Activated CD4-positive, alpha-beta T cell treated with anti-CD3 and anti-CD28 coated beads, Interleukin-2, amount 10 ng/mL, durations not matched to agents 7 days and 5 days (primary cell): ENCODE measurements around the gene TSHZ1. TPM values are rescaled to one million over a fixed set of nuclear protein-coding genes. Genes with fewer than 3 reads are reported as not detected.

ENCODE experiments used
- CTCF ChIA-PET: fragments of 350-600 bp; sonication (Branson Sonifier 250); formaldehyde crosslinking; loops from one replicate; lab custom pipeline; 2021; ENCODE audit warnings: antibody characterized with exemption; lab: Charles Lee
- POLR2A ChIA-PET: fragments of 350-600 bp; sonication (Branson Sonifier 250); formaldehyde crosslinking; loops from one replicate; lab custom pipeline; 2021; ENCODE audit warnings: antibody characterized with exemption; lab: Charles Lee
- DNase-seq: peaks from one replicate; pipeline ENCODE4 v3.0.0-alpha.2; 2020
- H3K27ac Mint-ChIP-seq: one replicate; pipeline ENCODE4 v1.8.0; 2021; ENCODE audit warnings: mild to moderate bottlenecking, moderate library complexity, mixed read lengths
- H3K27me3 Mint-ChIP-seq: one replicate; pipeline ENCODE4 v1.8.0; 2021; ENCODE audit warnings: mixed read lengths
- H3K36me3 Mint-ChIP-seq: one replicate; pipeline ENCODE4 v1.8.0; 2021; ENCODE audit warnings: low read depth, mixed read lengths
- H3K4me1 Mint-ChIP-seq: one replicate; pipeline ENCODE4 v1.8.0; 2021; ENCODE audit warnings: mixed read lengths
- H3K4me3 Mint-ChIP-seq: one replicate; pipeline ENCODE4 v1.8.0; 2021; ENCODE audit warnings: mild to moderate bottlenecking, moderate library complexity, mixed read lengths
- H3K9me3 Mint-ChIP-seq: one replicate; pipeline ENCODE4 v1.8.0; 2021; ENCODE audit warnings: mixed read lengths
- total RNA-seq, 2 experiments: library from RNA; stranded (reverse); gene quantifications; one replicate each; pipeline ENCODE4 v1.2.3, GENCODE V29; 2021

TSHZ1 gene
- total RNA-seq, 2 experiments from 2014 or later = 22.0 to 23.6 TPM

DNA sequence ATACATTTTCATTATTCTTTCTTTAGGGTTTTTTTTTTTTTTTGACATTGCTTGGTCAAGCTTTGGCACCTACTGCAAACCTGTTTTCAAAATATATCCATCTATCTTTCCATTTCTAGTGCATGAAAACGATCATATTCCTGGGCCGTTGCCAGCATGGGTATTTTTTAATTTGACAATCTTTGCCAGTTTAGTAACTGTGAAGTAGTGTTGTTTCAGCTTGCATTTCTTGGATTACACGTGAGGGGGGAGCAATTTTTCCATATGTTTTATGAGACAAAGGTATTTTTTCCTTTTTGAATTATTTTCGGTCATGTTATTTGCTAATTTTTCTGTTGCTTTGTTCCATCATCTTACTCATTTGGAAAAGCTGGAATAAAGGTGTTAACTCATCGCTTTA, 40.9 kb downstream of the TSHZ1 start:
- POLR2A ChIA-PET = no interaction called here

DNA sequence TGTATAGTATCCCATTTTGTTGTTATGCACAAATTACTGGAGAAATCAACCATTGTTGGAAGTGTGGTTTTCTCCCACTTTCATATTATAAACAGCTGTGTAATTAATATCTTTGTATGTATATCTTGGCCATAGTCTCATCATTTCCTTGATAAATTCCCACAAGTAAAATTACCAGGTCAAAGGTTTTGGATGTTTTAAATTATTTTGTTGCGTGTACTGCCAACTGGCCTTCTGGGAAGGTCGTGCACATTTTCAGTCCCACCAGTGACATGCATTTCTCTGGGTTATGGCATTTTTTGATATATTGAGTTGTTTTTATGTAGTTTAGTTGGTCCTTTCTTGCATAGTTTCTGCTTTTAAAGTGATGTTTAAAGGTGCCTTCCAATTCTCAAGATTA, 41.5 kb downstream of the TSHZ1 start:
- Mint-ChIP-seq H3K36me3 (peaks cover 4% of the 10 kb centered on the region), H3K9me3 (no peaks in the 10 kb centered on the region), H3K4me1 (peaks cover 37% of the 10 kb centered on the region), H3K27me3 (no peaks in the 10 kb centered on the region), H3K27ac (no peak overlapping the region), H3K4me3 (no peak overlapping the region)
- DNase-seq = no peak
- POLR2A ChIA-PET = no interaction called here
- CTCF ChIA-PET = no interaction called here

More for the DNA sequence above, 40.9 kb downstream of the TSHZ1 start:
- Mint-ChIP-seq H3K9me3 (no peaks in the 10 kb centered on the region), H3K27me3 (no peaks in the 10 kb centered on the region), H3K4me3 (no peak overlapping the region), H3K36me3 (peaks cover 4% of the 10 kb centered on the region), H3K4me1 (peaks cover 43% of the 10 kb centered on the region), H3K27ac (no peak overlapping the region)
- DNase-seq = no peak
- CTCF ChIA-PET = interaction anchor here (0.6 to 0.9 kb wide), 2 partner anchors 10 to 40 kb away, joined by 3 to 4 read pairs; no protein-coding TSS in a partner anchor

DNA sequence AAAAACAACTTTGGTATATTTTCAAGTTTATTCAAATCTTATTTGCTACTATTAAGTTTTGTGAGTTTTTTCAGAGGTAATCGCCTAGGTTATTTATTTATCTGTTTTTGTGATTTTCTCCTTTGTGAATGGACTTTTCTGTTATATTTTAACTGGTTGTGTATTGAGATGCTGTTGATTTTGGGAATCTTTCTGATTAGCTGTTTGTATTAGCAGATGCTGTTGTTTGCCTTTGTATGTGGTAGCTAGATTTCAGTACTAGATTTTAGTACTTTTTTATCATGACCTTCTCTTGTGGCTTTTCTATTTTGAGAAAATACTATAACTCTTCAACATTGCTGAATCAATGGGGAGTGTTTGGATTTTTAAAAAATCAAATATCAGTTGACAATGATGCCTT, 42.4 kb downstream of the TSHZ1 start:
- peaks cover 28% of the 10 kb centered on the region for H3K4me1 Mint-ChIP-seq
- peaks cover 4% of the 10 kb centered on the region for H3K36me3 Mint-ChIP-seq
- POLR2A ChIA-PET = no interaction called here
- H3K9me3 Mint-ChIP-seq = no peaks in the 10 kb centered on the region
- H3K27ac Mint-ChIP-seq = no peak overlapping the region
- CTCF ChIA-PET = no interaction called here
- H3K4me3 Mint-ChIP-seq = no peak overlapping the region
- no peak for DNase-seq
- no peaks in the 10 kb centered on the region for H3K27me3 Mint-ChIP-seq

GRCh38 chr18:75253784-75254183, 43.2 kb downstream of the TSHZ1 start:
- Mint-ChIP-seq H3K27me3 (no peaks in the 10 kb centered on the region), H3K4me3 (no peak overlapping the region), H3K4me1 (peaks cover 21% of the 10 kb centered on the region), H3K9me3 (no peaks in the 10 kb centered on the region), H3K36me3 (peaks cover 4% of the 10 kb centered on the region), H3K27ac (no peak overlapping the region)
- ChIA-PET POLR2A (no interaction called here), CTCF (no interaction called here)
- no peak for DNase-seq

GRCh38 chr18:75255094-75255493, 44.5 kb downstream of the TSHZ1 start:
- H3K27ac Mint-ChIP-seq = no peak overlapping the region
- no peaks in the 10 kb centered on the region for H3K27me3 Mint-ChIP-seq
- ChIA-PET CTCF (interaction anchor here (1.2 kb wide), 1 partner anchor 11 kb away, joined by 3 read pairs; no protein-coding TSS in a partner anchor), POLR2A (no interaction called here)
- H3K9me3 Mint-ChIP-seq = no peaks in the 10 kb centered on the region
- H3K36me3 Mint-ChIP-seq = no peaks in the 10 kb centered on the region
- no peak for DNase-seq
- peaks cover 11% of the 10 kb centered on the region for H3K4me1 Mint-ChIP-seq
- no peak overlapping the region for H3K4me3 Mint-ChIP-seq

- peaks cover 15% of the 10 kb centered on the region for H3K4me1 Mint-ChIP-seq
- H3K36me3 Mint-ChIP-seq = no peaks in the 10 kb centered on the region
- no peak overlapping the region for H3K27ac Mint-ChIP-seq
- H3K27me3 Mint-ChIP-seq = no peaks in the 10 kb centered on the region
- ChIA-PET CTCF (no interaction called here), POLR2A (no interaction called here)
- no peaks in the 10 kb centered on the region for H3K9me3 Mint-ChIP-seq
- no peak for DNase-seq
- H3K4me3 Mint-ChIP-seq = no peak overlapping the region
Observed at GRCh38 chr18:75256376-75256775, 45.8 kb downstream of the TSHZ1 start.

- no peak overlapping the region for H3K4me3 Mint-ChIP-seq
- no peaks in the 10 kb centered on the region for H3K27me3 Mint-ChIP-seq
- no peak for DNase-seq
- ChIA-PET CTCF (no interaction called here), POLR2A (interaction anchor here (0.9 kb wide), 1 partner anchor 11 kb away, joined by 3 read pairs; no protein-coding TSS in a partner anchor)
- peaks cover 19% of the 10 kb centered on the region for H3K4me1 Mint-ChIP-seq
- H3K36me3 Mint-ChIP-seq = peaks cover 3% of the 10 kb centered on the region
- no peak overlapping the region for H3K27ac Mint-ChIP-seq
- no peaks in the 10 kb centered on the region for H3K9me3 Mint-ChIP-seq
Observed at GRCh38 chr18:75257605-75258004, 47.0 kb downstream of the TSHZ1 start.

GRCh38 chr18:75261430-75262223, 51.0 kb downstream of the TSHZ1 start:
- no peak overlapping the region for H3K4me3 Mint-ChIP-seq
- peak overlapping the region; percentile 7 for H3K27ac Mint-ChIP-seq
- H3K9me3 Mint-ChIP-seq = no peaks in the 10 kb centered on the region
- ChIA-PET POLR2A (no interaction called here), CTCF (interaction anchor here (0.6 kb wide), 1 partner anchor 10 kb away, joined by 3 read pairs; no protein-coding TSS in a partner anchor)
- peaks cover 3% of the 10 kb centered on the region for H3K36me3 Mint-ChIP-seq
- DNase-seq = no peak
- H3K4me1 Mint-ChIP-seq = peaks cover 14% of the 10 kb centered on the region
- no peaks in the 10 kb centered on the region for H3K27me3 Mint-ChIP-seq

- POLR2A ChIA-PET = no interaction called here
- Mint-ChIP-seq H3K27ac (no peak overlapping the region), H3K36me3 (peaks cover 3% of the 10 kb centered on the region), H3K4me3 (no peak overlapping the region), H3K27me3 (no peaks in the 10 kb centered on the region), H3K9me3 (no peaks in the 10 kb centered on the region), H3K4me1 (peaks cover 14% of the 10 kb centered on the region)
- CTCF ChIA-PET = no interaction called here
- DNase-seq = no peak
Observed at GRCh38 chr18:75262511-75262910, 51.9 kb downstream of the TSHZ1 start.

DNA sequence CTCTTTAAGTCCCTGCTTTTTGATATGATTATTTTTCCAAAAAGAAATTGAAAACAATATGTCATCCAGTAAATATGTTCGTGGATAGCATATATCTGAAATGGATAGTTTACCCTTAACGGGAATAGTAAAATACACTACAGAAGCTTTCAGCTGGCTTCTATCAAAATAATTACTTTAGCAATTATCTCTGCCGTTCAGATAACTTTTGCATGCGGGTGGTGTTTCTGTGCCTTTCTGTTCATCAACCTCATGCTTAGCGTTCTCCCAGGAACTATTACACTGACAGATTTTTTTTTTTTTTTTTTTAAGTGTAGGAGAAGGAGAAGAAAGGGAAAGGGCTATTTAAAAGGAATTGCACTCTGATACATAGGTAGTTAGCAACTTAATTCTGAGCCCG, 53.6 kb downstream of the TSHZ1 start:
- H3K4me3 Mint-ChIP-seq = no peak overlapping the region
- ChIA-PET CTCF (interaction anchor here (1.2 kb wide), 2 partner anchors 28 to 36 kb away, joined by 3 read pairs; no protein-coding TSS in a partner anchor), POLR2A (no interaction called here)
- no peaks in the 10 kb centered on the region for H3K9me3 Mint-ChIP-seq
- H3K4me1 Mint-ChIP-seq = peaks cover 17% of the 10 kb centered on the region
- no peak overlapping the region for H3K27ac Mint-ChIP-seq
- DNase-seq = no peak
- no peaks in the 10 kb centered on the region for H3K27me3 Mint-ChIP-seq
- H3K36me3 Mint-ChIP-seq = peaks cover 3% of the 10 kb centered on the region

GRCh38 chr18:75264926-75265597, 54.5 kb downstream of the TSHZ1 start:
- Mint-ChIP-seq H3K27me3 (no peaks in the 10 kb centered on the region), H3K27ac (no peak overlapping the region), H3K36me3 (peaks cover 3% of the 10 kb centered on the region), H3K9me3 (no peaks in the 10 kb centered on the region), H3K4me1 (peaks cover 19% of the 10 kb centered on the region), H3K4me3 (no peak overlapping the region)
- ChIA-PET CTCF (interaction anchor here (1.2 to 1.5 kb wide), 2 partner anchors 15 to 29 kb away, joined by 3 read pairs; no protein-coding TSS in a partner anchor), POLR2A (no interaction called here)
- DNase-seq = no peak

DNA sequence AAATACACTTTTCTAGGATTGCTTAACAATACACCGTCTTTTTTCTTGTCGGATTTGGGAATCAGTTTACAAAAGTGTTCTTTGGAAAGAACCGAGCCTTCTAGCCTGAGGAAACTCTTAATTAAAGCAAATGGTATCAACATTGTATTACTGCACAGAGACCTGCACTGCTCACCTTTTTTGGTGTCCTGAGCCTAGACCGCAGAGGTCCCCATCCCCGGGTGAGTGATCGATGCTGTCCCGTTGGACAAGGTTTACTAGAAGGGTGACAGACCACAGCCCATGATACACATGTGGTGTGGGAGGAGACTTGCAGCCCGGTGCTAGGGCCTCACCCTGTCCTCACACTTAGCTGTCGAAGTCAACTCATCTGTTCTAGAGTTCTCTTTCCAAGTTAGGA, 55.3 kb downstream of the TSHZ1 start:
- CTCF ChIA-PET = interaction anchor here (1.5 kb wide), 1 partner anchor 16 kb away, joined by 3 read pairs; no protein-coding TSS in a partner anchor
- DNase-seq = no peak
- no peaks in the 10 kb centered on the region for H3K9me3 Mint-ChIP-seq
- H3K36me3 Mint-ChIP-seq = peaks cover 3% of the 10 kb centered on the region
- no peak overlapping the region for H3K4me3 Mint-ChIP-seq
- no peaks in the 10 kb centered on the region for H3K27me3 Mint-ChIP-seq
- H3K27ac Mint-ChIP-seq = no peak overlapping the region
- POLR2A ChIA-PET = no interaction called here
- peaks cover 17% of the 10 kb centered on the region for H3K4me1 Mint-ChIP-seq
